Esophagus (tissue), 2 donors: ENCODE data around the gene ZFP30. TPM values are rescaled to one million over a fixed set of nuclear protein-coding genes. Genes with fewer than 3 reads are reported as not detected.

Experiments
- H3K27ac ChIP-seq, 2 donors: one replicate each; pipeline ENCODE4 v1.5.1; 2013; ENCODE audit warnings: low read depth in 2 of 2, mild to moderate bottlenecking in 2 of 2, inconsistent platforms in 1 of 2, low read length in 1 of 2, moderate library complexity in 1 of 2
- H3K27me3 ChIP-seq, 2 donors: one replicate each; pipeline ENCODE4 v1.6.1; 2013; ENCODE audit warnings: low read length in 2 of 2, control low read depth in 1 of 2, mild to moderate bottlenecking in 1 of 2; ENCODE audit not compliant: insufficient read depth in 2 of 2, control insufficient read depth in 1 of 2
- H3K36me3 ChIP-seq, 2 donors: one replicate each; pipeline ENCODE4 v1.6.1; 2013; ENCODE audit warnings: low read length in 1 of 2; ENCODE audit not compliant: control insufficient read depth in 2 of 2, insufficient read depth in 2 of 2
- H3K4me1 ChIP-seq, 2 donors: one replicate each; pipeline ENCODE4 v1.6.1; 2013; ENCODE audit warnings: low read length in 1 of 2; ENCODE audit not compliant: control insufficient read depth in 2 of 2, insufficient read depth in 2 of 2
- H3K4me3 ChIP-seq, 2 donors: one replicate each; pipeline ENCODE4 v1.5.1; 2013; ENCODE audit warnings: low read length in 2 of 2, mild to moderate bottlenecking in 2 of 2, low read depth in 1 of 2, moderate library complexity in 1 of 2
- H3K9me3 ChIP-seq, 2 donors: one replicate each; pipeline ENCODE4 v1.6.1; 2013; ENCODE audit warnings: mild to moderate bottlenecking in 2 of 2, low read depth in 1 of 2, low read length in 1 of 2, moderate library complexity in 1 of 2; ENCODE audit not compliant: control insufficient read depth in 2 of 2, insufficient read depth in 1 of 2
- WGBS, 2 donors: extraction: QIAGEN DNeasy Blood & Tissue Kit; methylation state at CpG; one replicate each; pipeline ENCODE4 v1.1.7; 2013; 5-methylcytosine and 5-hydroxymethylcytosine counted together
- polyA plus RNA-seq, 2 donors: library from polyadenylated mRNA; stranded (reverse); fragments of 200-250 nt; gene quantifications; one replicate each; pipeline ENCODE4 v1.2.3, GENCODE V29; 2013
- donor health status: healthy with polysubstance abuse.
- donor health status: Bipolar disorder and iron deficiency.

ZFP30 gene
- polyA plus RNA-seq, 2 donors = 2.2 to 2.7 TPM

GRCh38 chr19:37655689-37656371 lies 565 bp upstream of the ZFP30 start:
- no peaks in the 10 kb centered on the region for H3K27me3 ChIP-seq
- H3K9me3 ChIP-seq = peaks cover 0 to 3% of the 10 kb centered on the region in 2 donors
- peak overlapping the region; percentile 71 to 76 for H3K4me3 ChIP-seq
- 1% methylated on average over 55 to 57 of the region's 57 CpGs for WGBS, 2 donors
- no peaks in the 10 kb centered on the region for H3K36me3 ChIP-seq
- H3K4me1 ChIP-seq = no peaks in the 10 kb centered on the region
- H3K27ac ChIP-seq = peak overlapping the region; percentile 89 to 97

GRCh38 chr19:37654629-37655300 lies 500 bp downstream of the ZFP30 start:
- H3K4me3 ChIP-seq = peak overlapping the region; percentile 71 to 76
- 0 to 1% methylated on average over 40 of the region's 40 CpGs for WGBS, 2 donors
- H3K4me1 ChIP-seq = no peaks in the 10 kb centered on the region
- H3K36me3 ChIP-seq = peaks cover 0 to 2% of the 10 kb centered on the region in 2 donors
- H3K27me3 ChIP-seq = no peaks in the 10 kb centered on the region
- peaks cover 0 to 3% of the 10 kb centered on the region in 2 donors for H3K9me3 ChIP-seq
- peak overlapping the region; percentile 89 to 97 for H3K27ac ChIP-seq

- Histone ChIP-seq H3K9me3 (peaks cover 0 to 6% of the 10 kb centered on the region in 2 donors), H3K4me1 (no peaks in the 10 kb centered on the region), H3K4me3 (peak overlapping the region in 1 of 2 donors; percentile 76), H3K27ac (no peak overlapping the region), H3K27me3 (no peaks in the 10 kb centered on the region), H3K36me3 (peaks cover 0 to 2% of the 10 kb centered on the region in 2 donors)
- 4 to 5% methylated on average over 5 of the region's 5 CpGs for WGBS, 2 donors
Observed at GRCh38 chr19:37654118-37654517, 1.1 kb downstream of the ZFP30 start.

- Histone ChIP-seq H3K9me3 (peaks cover 7 to 17% of the 10 kb centered on the region in 2 donors), H3K27me3 (no peaks in the 10 kb centered on the region), H3K4me3 (no peak overlapping the region), H3K4me1 (no peaks in the 10 kb centered on the region), H3K27ac (no peak overlapping the region), H3K36me3 (peaks cover 0 to 8% of the 10 kb centered on the region in 2 donors)
- WGBS, 2 donors = 95 to 97% methylated on average over 11 of the region's 11 CpGs
Observed at GRCh38 chr19:37635076-37636056, 19.9 kb downstream of the ZFP30 start.

GRCh38 chr19:37594982-37595382 lies 60.3 kb downstream of the ZFP30 start:
- Histone ChIP-seq H3K27ac (peak overlapping the region; percentile 96 to 99), H3K4me1 (peaks cover 0 to 2% of the 10 kb centered on the region in 2 donors), H3K36me3 (peaks cover 0 to 2% of the 10 kb centered on the region in 2 donors), H3K27me3 (no peaks in the 10 kb centered on the region), H3K9me3 (no peaks in the 10 kb centered on the region), H3K4me3 (peak overlapping the region; percentile 81 to 91)
- WGBS, 2 donors = 0% methylated on average over 20 of the region's 20 CpGs

GRCh38 chr19:37594304-37594981 lies 60.8 kb downstream of the ZFP30 start, which contains the start of the genes ZNF540 and ZNF571:
Gene ZNF540 (plus strand): TSS chr19:37594876. CDS start chr19:37598448, 3,572 bp downstream.
Gene ZNF571 (minus strand): TSS chr19:37594792. CDS start chr19:37586676, 8,116 bp downstream.
- Histone ChIP-seq H3K4me1 (peaks cover 0 to 2% of the 10 kb centered on the region in 2 donors), H3K27ac (peak within 1 kb of the TSS; percentile 96 to 99), H3K27me3 (no peaks in the 10 kb centered on the region), H3K9me3 (no peaks in the 10 kb centered on the region), H3K36me3 (peaks cover 0 to 1% of the 10 kb centered on the region in 2 donors), H3K4me3 (peak within 1 kb of the TSS; percentile 81 to 91)
- WGBS, 2 donors = 0% methylated on average over 53 of the region's 53 CpGs

GRCh38 chr19:37593996-37594303 lies 61.3 kb downstream of the ZFP30 start:
- WGBS, 2 donors = 3 to 4% methylated on average over 9 of the region's 9 CpGs
- H3K27ac ChIP-seq = peak overlapping the region; percentile 96 to 99

GRCh38 chr19:37583340-37583739 lies 71.9 kb downstream of the ZFP30 start:
- 66 to 70% methylated on average over 2 of the region's 2 CpGs for WGBS, 2 donors
- Histone ChIP-seq H3K4me1 (no peaks in the 10 kb centered on the region), H3K4me3 (no peak overlapping the region), H3K27me3 (no peaks in the 10 kb centered on the region), H3K36me3 (peaks cover 28 to 30% of the 10 kb centered on the region in 2 donors), H3K9me3 (peaks cover 22 to 35% of the 10 kb centered on the region in 2 donors), H3K27ac (no peak overlapping the region)

More at GRCh38 chr19:37593996-37594303, 61.3 kb downstream of the ZFP30 start:
- Histone ChIP-seq H3K9me3 (no peaks in the 10 kb centered on the region), H3K36me3 (no peaks in the 10 kb centered on the region), H3K27me3 (no peaks in the 10 kb centered on the region), H3K4me1 (peaks cover 0 to 2% of the 10 kb centered on the region in 2 donors), H3K4me3 (peak overlapping the region; percentile 81 to 91)

GRCh38 chr19:37572203-37572602 lies 83.1 kb downstream of the ZFP30 start:
- Histone ChIP-seq H3K4me1 (no peaks in the 10 kb centered on the region), H3K4me3 (no peak overlapping the region), H3K36me3 (peaks cover 0 to 13% of the 10 kb centered on the region in 2 donors), H3K9me3 (peaks cover 9 to 14% of the 10 kb centered on the region in 2 donors), H3K27me3 (no peaks in the 10 kb centered on the region), H3K27ac (no peak overlapping the region)
